Raji (cell line): ENCODE data around the gene POLE4.
A peak's percentile ranks its signal among the peaks of the same experiment; 100 is the strongest.

Source experiments
- POLR2A ChIP-seq: IDR thresholded peaks from 2 replicates; pipeline ENCODE4 v1.6.1; 2011; ENCODE audit warnings: low read depth, low read length, control low read depth; ENCODE audit not compliant: insufficient read depth

The POLE4 gene, protein sequence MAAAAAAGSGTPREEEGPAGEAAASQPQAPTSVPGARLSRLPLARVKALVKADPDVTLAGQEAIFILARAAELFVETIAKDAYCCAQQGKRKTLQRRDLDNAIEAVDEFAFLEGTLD

DNA sequence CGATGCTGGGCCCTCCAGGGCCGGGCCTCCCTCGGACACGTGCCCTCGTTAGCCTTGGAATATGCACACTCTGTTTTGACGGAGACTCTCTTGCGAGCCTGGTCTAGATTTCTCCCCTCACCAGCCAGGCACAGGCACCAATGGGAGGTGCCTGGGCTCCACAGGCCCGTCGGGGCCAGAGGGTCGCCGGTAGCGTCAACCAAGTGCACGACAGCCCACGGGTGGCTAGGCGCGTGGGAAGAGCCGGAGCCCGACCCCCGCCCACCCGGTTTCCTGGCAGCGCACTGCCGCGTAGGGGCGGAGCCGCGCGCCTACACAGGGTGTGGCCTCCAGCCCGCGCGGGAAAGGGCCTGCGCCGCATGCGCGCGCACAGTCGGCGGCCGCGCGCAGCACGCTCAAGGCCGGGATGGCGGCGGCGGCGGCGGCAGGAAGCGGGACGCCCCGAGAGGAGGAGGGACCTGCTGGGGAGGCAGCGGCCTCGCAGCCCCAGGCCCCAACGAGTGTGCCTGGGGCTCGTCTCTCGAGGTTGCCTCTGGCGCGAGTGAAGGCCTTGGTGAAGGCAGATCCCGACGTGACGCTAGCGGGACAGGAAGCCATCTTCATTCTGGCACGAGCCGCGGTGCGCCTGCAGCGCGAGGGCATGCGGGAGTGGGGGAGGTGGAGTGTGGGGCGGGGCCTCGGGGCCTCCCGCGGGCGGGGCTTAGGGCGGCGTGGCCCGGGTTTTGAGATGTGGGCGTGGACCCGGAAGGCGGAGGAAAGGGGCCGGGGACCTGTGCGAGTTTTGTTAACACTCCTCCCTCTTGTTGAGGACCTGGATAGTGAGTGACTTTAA, at the start of gene POLE4:
POLE4 (plus strand) TSS at position 370 of the 832 bp plus-strand sequence; CDS start at position 407, 37 bp downstream.
- TF ChIP-seq POLR2A: peak; percentile 61

DNA sequence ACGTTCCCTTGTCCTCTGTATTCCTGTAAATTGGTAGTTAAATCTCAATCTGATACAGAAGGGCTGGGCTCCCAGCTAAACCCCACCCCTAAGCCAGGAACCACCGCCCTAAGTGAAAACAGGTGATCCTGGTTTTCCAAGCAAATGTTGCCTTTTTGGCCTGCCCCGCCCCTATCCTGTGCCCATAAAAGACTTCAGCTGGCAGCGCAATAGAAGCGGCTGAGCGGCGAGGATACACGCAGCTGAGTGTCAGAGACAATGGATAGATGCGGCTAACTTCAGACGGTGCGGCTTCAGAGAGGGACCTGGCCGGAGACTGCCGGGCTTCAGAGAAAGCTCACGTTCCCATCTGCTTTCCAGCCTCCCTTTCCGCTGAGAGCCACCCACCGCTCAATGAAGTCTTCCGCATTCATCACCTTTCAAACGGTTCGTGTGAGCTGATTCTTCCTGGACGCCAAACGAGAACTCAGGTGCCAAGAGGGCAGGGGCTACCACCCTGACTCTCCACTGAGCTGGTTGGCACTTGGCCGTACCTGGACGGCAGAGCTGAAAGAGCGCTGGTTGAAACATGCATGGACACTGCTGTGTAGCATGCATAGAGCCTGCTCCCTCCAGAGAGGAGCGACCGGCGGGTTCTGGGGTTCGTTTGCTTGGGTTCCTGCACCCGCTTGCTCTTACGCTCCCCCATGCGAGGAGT, 49.5 kb upstream of the POLE4 start:
- TF ChIP-seq POLR2A: no peak

DNA sequence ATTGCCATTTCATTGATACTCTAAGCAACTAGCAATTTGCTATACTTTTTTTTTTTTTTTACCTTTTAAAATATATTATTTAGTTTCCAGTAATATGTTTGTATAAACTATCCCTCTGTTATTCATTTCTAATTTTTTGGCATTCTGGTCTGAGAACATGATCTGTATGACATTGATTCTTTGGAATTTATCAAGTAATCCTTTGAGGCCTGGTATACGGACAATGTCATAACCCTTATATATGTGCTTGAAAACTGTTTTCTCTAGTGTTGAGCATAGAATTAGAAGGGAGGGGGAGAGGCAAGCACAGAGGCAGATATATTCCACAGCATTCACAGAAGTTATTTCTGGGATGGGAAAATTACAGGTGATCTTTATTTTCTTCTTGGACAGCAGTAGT, 48.2 kb upstream of the POLE4 start:
- TF ChIP-seq POLR2A: no peak

DNA sequence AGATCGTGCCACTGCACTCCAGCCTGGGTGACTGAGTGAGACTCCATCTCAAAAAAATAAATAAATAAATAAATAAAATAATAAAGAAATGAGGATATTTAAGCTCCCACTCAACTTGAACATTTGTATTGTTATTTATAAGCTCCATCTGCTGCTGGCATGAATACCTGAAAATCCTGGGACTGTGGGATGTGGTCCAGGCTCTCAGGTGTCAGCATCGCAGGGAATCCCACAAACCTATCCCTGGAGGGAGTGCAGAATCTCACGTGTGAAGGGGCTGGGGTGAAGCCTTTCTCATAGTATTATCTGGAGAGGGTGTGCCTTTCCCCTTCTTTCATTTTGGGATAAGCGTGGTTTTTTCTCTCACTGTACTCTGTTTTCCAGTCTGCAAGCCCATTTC, 47.4 kb upstream of the POLE4 start:
- no peak for TF ChIP-seq POLR2A

DNA sequence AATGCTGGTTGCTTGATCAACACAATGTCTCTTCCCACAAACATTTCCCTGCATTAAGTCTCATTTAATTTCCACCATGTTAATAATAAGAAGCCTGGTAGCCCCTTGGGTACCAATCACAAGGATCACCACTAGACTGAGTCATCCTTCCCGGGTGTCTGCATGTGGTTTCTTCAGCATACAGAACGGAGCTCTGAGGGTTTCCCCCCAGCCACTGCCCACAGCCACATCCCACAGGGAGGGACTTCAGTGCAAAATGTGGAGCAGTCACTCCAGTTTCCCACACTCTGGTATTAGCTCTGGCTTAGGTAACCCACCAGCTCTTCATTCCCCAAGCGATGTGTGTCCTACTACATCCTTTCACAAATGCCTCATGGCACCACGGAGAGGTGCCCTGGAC, 42.7 kb upstream of the POLE4 start:
- TF ChIP-seq POLR2A: no peak

DNA sequence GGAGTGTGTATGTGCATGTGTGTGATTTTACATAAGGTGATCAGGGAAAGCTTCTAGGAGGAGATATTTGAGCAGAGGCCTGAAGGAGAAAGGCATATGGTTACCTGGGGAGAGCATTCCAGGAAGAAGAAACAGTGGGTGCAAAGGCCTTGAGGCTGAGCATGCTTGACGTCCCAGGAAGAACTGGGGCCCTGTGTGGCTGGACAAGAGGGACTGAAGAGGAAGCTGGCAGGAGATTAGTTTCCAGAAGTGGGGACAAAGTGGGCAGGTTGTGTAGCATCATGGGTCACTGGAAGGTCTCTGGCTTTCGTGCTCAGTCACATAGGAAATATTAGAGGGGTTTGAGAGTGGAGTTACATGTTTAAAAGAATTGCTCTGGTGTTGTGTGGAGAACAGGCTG, 42.0 kb upstream of the POLE4 start:
- TF ChIP-seq POLR2A: no peak

DNA sequence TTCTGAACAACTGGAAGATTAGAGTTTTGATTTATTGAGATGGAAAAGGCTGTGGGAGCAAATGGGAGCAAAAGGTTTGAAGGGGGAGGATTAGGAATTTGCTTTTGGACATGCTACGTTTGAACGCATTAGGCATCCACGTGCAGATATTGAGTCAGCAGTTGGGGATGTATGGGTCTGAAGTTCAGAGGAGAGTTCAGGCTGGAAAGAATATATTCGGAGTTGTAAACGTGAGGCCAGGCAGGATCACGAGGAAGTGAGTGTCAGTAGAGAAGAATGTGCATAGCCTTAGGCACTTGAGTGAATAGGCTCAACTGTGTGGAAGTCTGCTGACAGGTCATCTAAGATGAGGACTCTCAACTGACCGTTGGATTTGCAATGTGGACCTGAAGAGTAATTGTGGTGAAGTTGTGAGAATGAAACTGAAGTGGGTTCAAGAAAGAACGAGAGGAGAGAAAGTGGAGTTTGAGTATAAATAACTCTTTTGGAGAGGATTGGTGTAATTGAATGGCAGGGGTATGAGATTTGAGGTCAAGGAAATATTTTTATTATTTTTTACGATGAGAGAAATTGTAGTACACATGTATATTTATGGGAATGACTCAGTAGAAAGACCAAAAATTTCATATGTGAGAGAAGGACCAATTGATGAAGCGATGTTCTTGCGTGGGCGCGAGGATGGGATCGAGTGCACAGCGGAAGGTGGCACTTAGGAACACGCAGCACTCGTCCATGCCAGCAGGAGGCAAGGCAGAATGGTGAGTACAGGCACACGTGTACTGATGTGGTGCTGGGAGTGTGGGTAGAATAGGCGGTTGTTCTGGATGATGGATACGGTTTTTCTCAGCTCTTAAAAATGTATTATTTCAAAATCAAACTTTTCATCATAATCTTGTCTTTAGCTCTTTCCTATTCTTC, 40.5 kb upstream of the POLE4 start:
- no peak for TF ChIP-seq POLR2A

DNA sequence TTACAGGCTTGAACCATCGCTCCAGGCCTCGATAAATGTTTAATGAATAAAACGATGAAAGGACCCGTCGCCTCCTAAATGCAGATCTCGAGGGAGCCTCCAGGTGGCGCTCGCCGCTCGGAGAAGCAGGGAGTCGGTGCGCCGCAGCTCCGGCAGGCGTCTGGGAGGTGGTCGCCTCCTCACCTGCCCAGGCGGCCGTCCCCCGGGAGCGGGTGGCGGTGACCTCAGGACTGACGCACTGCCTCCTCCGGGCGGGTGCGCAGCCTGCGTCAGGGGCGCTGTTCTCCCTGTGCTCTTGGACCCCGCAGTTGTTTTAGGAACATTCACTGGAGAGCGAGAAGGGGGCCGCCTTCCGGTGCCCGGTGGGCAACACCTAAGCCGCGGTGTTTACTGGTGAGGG, 38.6 kb upstream of the POLE4 start:
- no peak for TF ChIP-seq POLR2A

DNA sequence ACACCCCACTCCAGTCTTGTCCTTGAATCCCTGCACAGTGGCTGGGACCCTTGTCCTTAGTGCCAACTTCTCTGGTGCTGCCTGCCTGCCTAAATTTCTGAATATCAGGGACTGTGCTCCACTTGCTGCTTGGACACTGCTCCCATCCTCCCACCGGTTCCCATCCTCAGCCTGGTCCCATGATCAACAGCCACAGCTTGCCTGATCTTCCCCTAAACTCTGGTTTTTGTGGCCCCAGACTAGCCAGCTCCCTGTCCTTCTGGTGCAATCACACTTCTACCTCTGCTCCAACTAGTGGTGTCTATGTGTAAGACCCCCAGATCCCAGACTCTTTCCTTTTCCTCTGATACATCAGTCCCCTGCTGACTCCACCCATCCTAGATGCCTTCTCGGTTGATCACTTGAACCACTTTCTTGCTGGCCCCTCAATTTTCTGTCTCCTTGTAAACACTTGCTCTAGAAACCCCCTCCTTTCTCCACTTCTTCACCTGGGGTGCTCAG, 37.2 kb upstream of the POLE4 start:
- no peak for TF ChIP-seq POLR2A

DNA sequence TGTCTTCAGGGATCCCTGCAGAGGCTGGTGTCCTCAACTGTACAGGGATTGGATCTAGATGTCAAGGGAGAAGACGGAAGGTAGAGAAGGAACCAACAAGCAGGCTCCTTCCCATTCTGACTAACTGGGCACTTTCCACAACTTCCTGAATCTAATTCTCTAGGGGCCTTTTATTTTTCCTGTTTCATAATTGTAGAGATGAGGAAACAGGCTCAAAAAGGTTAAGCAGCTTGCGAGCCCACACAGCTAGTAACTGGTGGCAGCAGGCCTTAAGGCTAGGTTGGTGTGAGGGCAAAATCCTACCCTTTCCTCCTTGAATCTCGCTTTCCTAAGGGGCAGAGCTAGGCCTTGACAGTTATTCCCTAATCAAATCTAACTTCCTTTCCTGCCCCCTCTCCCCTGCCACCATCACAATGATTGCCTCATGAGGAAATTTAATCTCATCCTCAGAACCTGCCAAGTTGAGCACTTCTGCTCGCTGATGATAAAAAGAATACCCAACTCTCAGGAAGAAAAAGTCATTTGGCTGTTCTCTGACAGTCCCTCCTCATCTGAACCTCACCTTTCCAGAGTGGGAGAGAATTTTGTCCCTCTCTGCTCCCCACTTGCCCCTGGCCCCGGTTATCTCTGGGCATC, 35.7 kb upstream of the POLE4 start:
- no peak for TF ChIP-seq POLR2A

DNA sequence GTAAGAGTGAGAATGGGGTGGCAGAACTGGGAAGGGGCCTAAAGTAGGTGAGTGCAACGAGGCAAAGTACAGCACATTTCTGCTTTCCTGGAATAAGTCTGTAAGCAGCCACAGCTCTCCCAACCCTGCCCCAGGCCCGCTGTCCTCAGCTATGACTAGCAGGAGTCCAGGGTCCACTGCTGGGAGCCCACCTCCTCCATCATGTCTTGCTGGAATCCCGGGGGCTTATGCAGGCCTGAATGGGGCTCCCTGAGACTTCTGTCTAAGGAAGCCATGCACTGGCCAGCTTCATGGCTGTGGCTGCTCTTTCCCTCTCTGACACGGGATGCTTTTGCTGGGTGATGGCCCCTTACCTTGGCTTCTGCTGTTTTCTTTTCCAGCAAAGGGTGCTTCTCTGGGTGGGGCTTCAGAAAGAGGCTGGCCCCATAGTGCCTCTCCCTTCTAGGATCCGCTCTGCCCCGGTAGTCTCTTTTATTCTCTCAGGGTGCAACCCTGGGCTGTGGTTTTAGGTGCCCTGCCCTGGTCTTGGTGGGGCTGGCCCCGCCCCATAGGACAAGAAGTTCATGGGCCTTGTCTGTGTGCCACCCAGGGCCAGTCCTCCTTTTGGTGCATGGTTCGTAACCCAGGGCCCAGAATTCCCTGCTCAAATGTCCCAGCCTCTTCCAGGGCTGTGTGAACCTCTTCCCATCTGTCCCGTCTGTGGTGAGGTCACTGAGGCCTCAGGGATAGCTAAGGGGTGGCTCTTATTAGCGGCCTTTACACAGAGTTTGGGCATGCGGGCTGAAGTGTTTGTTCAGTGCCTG, 33.8 kb upstream of the POLE4 start:
- TF ChIP-seq POLR2A: no peak

DNA sequence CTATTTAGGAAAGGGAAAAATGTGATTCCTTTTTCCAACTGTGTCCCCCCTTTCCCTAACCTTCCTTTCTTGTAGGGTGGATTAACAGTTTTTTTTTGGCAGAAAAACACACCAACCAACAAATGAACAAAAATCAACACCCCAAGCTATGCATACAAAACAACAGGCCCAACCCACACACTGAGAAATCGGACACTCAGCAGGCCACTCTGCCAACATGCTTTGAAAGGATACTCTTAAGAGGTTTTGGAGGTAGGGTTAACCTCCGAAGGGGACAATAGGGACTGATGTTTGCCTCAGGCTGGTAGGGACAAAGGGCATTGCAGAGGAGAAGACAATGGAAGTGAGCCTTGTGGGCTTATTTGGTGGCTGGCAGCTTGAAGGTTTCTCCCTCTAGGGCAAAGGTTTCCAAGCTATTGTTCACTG, 33.1 kb upstream of the POLE4 start:
- no peak for TF ChIP-seq POLR2A

DNA sequence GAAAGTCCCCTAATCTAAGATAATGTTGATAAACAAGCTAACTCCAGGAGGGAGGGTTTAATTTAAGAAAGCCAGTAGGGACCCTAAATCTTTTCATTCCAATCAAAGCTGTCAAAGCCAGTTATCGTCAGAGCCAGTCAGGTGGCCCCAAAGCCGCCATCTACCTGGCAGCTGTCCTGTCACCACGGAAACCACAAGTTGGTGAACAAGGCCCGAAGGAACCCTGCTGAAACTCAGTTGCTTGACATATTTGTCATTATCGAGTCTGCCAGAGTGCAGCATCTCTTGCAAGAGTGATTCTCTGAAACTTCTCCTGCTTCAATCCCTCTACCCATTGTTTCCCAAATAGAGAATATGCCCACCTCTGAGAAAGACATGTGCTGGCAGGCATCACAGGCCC, 30.8 kb upstream of the POLE4 start:
- TF ChIP-seq POLR2A: no peak
